OCI-LY1 (cell line): ENCODE data around the gene POGK.
"Not testable (repeated sequence)": the region's sequence is repeated elsewhere in the genome, so short reads cannot be mapped to it uniquely, and the experiment has no call there.

Experiments used
- H2AFZ ChIP-seq: fragments of 200-600 bp; sonication (generic), shearing (Covaris generic); 2 replicates; pipeline ENCODE4 v1.6.0; 2014; ENCODE audit warnings: antibody characterized with exemption, mild to moderate bottlenecking, low read length
- H3F3A ChIP-seq: fragments of 200-600 bp; sonication (generic), shearing (Covaris generic); 2 replicates; pipeline ENCODE4 v1.6.0; 2014; ENCODE audit warnings: mild to moderate bottlenecking, antibody characterized with exemption, low read length, moderate library complexity; ENCODE audit not compliant: insufficient read depth
- H3K27ac ChIP-seq: fragments of 200-600 bp; sonication (generic); 2 replicates; pipeline ENCODE4 v1.5.1; 2014; ENCODE audit warnings: low read length, mixed run types, mild to moderate bottlenecking, low read depth; ENCODE audit not compliant: poor library complexity, severe bottlenecking
- H3K27me3 ChIP-seq: fragments of 200-600 bp; sonication (generic); 2 replicates; pipeline ENCODE4 v1.6.0; 2014; ENCODE audit warnings: antibody characterized with exemption, mild to moderate bottlenecking, low read length, moderate library complexity; ENCODE audit not compliant: insufficient read depth
- H3K36me3 ChIP-seq: fragments of 200-600 bp; sonication (generic); 2 replicates; pipeline ENCODE4 v1.6.1; 2014; ENCODE audit warnings: mild to moderate bottlenecking, antibody characterized with exemption, low read length, moderate library complexity, mixed read lengths; ENCODE audit not compliant: insufficient read depth
- H3K4me1 ChIP-seq: fragments of 200-600 bp; sonication (generic); 2 replicates; pipeline ENCODE4 v1.5.1; 2014; ENCODE audit warnings: mild to moderate bottlenecking, low read length, moderate library complexity; ENCODE audit not compliant: insufficient read depth, severe bottlenecking
- H3K4me2 ChIP-seq: fragments of 200-600 bp; sonication (generic), shearing (Covaris generic); 2 replicates; pipeline ENCODE4 v1.6.1; 2014; ENCODE audit warnings: low read length
- H3K4me3 ChIP-seq: fragments of 200-600 bp; sonication (generic); 2 replicates; pipeline ENCODE4 v1.5.1; 2014; ENCODE audit warnings: low read length, low read depth, mild to moderate bottlenecking, mixed read lengths; ENCODE audit not compliant: poor library complexity, severe bottlenecking
- H3K79me2 ChIP-seq: fragments of 200-600 bp; shearing (Covaris generic); 2 replicates; pipeline ENCODE4 v1.6.1; 2016; ENCODE audit warnings: mixed run types, low read length, mixed read lengths; ENCODE audit not compliant: insufficient read depth
- H3K9ac ChIP-seq: fragments of 200-600 bp; sonication (generic), shearing (Covaris generic); 2 replicates; pipeline ENCODE4 v1.6.1; 2014; ENCODE audit warnings: mild to moderate bottlenecking, low read length, mixed read lengths
- H3K9me2 ChIP-seq: fragments of 200-600 bp; sonication (generic), shearing (Covaris generic); 2 replicates; pipeline ENCODE4 v1.6.1; 2014; ENCODE audit warnings: low read depth, mild to moderate bottlenecking, low read length, mixed read lengths
- H3K9me3 ChIP-seq: fragments of 200-600 bp; shearing (Covaris generic); 2 replicates; pipeline ENCODE4 v1.6.1; 2014; ENCODE audit warnings: low read length, mixed read lengths
- H4K20me1 ChIP-seq: fragments of 200-600 bp; sonication (generic), shearing (Covaris generic); 2 replicates; pipeline ENCODE4 v1.6.0; 2016; ENCODE audit warnings: mild to moderate bottlenecking, low read length; ENCODE audit not compliant: insufficient read depth
- CTCF ChIP-seq: fragments of 200-600 bp; sonication (generic), shearing (Covaris generic); IDR thresholded peaks from 2 replicates; pipeline ENCODE4 v1.5.1; 2017; ENCODE audit warnings: mild to moderate bottlenecking, antibody characterized with exemption, low read length, moderate library complexity, mixed read lengths
- EZH2 ChIP-seq: fragments of 200-600 bp; sonication (generic), shearing (Covaris generic); IDR thresholded peaks from 2 replicates; pipeline ENCODE4 v1.8.0; 2017; ENCODE audit warnings: borderline replicate concordance, mixed run types, mild to moderate bottlenecking, antibody characterized with exemption, low read length, moderate library complexity, mixed read lengths

Gene POGK

GRCh38 chr1:166819974-166820373, 19.3 kb upstream of the POGK start:
- TF ChIP-seq CTCF (no peak), EZH2 (no peak)
- H3K27ac ChIP-seq, result no peak overlapping the region
- no peaks in the 10 kb centered on the region for H3K27me3 ChIP-seq
- no peaks in the 10 kb centered on the region for H3K4me1 ChIP-seq
- H3K4me3 ChIP-seq, result no peak overlapping the region
- no peak overlapping the region for H3K4me2 ChIP-seq
- H4K20me1 ChIP-seq, result no peaks in the 10 kb centered on the region
- H2AFZ ChIP-seq, result no peak overlapping the region
- H3K9me2 ChIP-seq, result no peaks in the 10 kb centered on the region
- no peaks in the 10 kb centered on the region; the same call in 1 of the 2 replicates for H3K9me3 ChIP-seq
- H3K79me2 ChIP-seq, result no peaks in the 10 kb centered on the region
- H3F3A ChIP-seq, result no peaks in the 10 kb centered on the region
- no peaks in the 10 kb centered on the region for H3K36me3 ChIP-seq
- H3K9ac ChIP-seq, result no peak overlapping the region

DNA sequence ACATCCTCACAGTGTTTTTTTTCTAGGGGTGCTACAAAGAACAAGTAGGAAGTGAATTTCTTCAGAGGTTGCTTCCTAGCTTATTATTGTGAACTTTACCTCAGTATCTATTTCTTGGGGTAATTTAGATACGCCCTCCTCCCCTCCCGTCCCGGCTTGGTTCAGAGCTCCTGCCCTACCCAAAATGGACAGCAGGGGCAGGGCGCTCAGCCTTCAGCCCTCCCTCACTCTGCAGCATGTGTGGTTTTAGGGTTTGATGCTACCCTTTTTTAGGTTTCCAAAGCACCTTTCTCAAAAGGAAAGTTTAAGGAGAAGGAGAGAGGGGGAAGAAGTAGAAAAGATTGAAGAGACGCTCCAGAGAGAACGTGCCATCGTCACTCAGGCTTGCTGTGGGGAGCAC, 16.9 kb upstream of the POGK start:
- Histone ChIP-seq H3K4me3 (no peak overlapping the region), H3K27me3 (no peaks in the 10 kb centered on the region), H3K4me1 (no peaks in the 10 kb centered on the region), H3K36me3 (no peaks in the 10 kb centered on the region), H4K20me1 (no peaks in the 10 kb centered on the region), H3K9me2 (no peaks in the 10 kb centered on the region), H3K9ac (no peak overlapping the region), H3F3A (no peaks in the 10 kb centered on the region), H3K79me2 (no peaks in the 10 kb centered on the region), H2AFZ (no peak overlapping the region), H3K27ac (no peak overlapping the region), H3K4me2 (no peak overlapping the region), H3K9me3 (no peaks in the 10 kb centered on the region)
- TF ChIP-seq EZH2 (no peak), CTCF (peak; percentile 28)

DNA sequence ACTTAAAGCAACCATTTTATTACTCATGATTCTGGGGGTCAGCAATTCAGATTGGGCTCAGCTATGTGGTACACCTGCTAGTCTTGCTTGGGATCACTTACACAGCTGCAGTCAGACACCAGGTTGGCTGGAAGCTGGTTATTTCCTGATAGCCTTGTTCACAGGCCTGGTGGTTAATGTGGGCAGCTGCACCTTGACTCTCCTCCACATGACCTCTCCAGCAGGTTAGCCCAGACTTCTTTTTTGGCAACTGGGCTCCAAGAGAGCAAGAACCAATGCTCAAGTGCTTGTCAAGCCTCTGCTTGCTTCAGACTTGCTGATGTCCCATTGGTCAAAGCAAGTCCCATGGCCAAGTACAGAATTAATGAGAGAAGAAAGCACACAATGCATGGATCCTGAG, 11.8 kb upstream of the POGK start:
- TF ChIP-seq EZH2, result no peak
- no peak for TF ChIP-seq CTCF
- Histone ChIP-seq H3K9ac (no peak overlapping the region), H3K27me3 (peaks cover 6% of the 10 kb centered on the region; the same call in 1 of the 2 replicates), H3K36me3 (no peaks in the 10 kb centered on the region), H3K4me2 (no peak overlapping the region), H3F3A (no peaks in the 10 kb centered on the region), H3K27ac (no peak overlapping the region), H3K79me2 (no peaks in the 10 kb centered on the region), H3K9me3 (0 out of 2 replicates have a peak, but pooled peaks cover 3% of the 10 kb centered on the region), H3K9me2 (no peaks in the 10 kb centered on the region), H3K4me3 (no peak overlapping the region), H2AFZ (no peak overlapping the region), H4K20me1 (no peaks in the 10 kb centered on the region), H3K4me1 (no peaks in the 10 kb centered on the region)

DNA sequence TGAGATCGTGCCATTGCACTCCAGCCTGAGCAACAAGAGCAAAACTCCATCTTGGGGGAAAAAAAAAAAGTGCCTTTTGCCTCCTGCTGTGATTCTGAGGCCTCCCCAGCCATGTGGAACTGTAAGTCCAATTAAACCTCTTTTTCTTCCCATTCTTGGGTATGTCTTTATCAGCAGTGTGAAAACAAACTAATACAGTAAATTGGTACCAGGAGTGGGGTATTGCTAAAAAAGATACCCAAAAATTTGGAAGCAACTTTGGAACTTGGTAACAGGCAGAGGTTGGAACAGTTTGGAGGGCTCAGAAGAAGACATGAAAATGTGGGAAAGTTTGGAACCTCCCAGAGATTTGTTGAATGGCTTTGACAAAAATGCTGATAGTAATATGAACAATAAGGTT, 9.5 kb upstream of the POGK start:
- H3K4me2 ChIP-seq, H3K36me3 ChIP-seq, H3K9ac ChIP-seq, H3K4me1 ChIP-seq, H3K27me3 ChIP-seq, H3K9me3 ChIP-seq, H3K9me2 ChIP-seq, H3K4me3 ChIP-seq, H2AFZ ChIP-seq, H4K20me1 ChIP-seq, H3K79me2 ChIP-seq, H3K27ac ChIP-seq, H3F3A ChIP-seq: not testable (repeated sequence)
